Large intestine (tissue), 3 donors: ENCODE measurements around the gene RAB6D. TPM values are rescaled to one million over a fixed set of nuclear protein-coding genes. Genes with fewer than 3 reads are reported as not detected.
"Not testable (repeated sequence)": the region's sequence is repeated elsewhere in the genome, so short reads cannot be mapped to it uniquely, and the experiment has no call there.

ENCODE experiments used
- DNase-seq, 2 donors: peaks; one replicate each; pipeline versions ENCODE4 v3.0.0 to v3.0.0-alpha.2; 2013
- H3K27ac ChIP-seq: one replicate; pipeline ENCODE4 v1.5.1; 2013; ENCODE audit warnings: low read length
- H3K27me3 ChIP-seq: 2 replicates; pipeline ENCODE4 v1.6.1; 2013; ENCODE audit warnings: low read length; ENCODE audit not compliant: control insufficient read depth, insufficient read depth
- H3K36me3 ChIP-seq: 2 replicates; pipeline ENCODE4 v1.6.1; 2013; ENCODE audit warnings: low read length; ENCODE audit not compliant: control insufficient read depth, insufficient read depth
- H3K4me1 ChIP-seq: one replicate; pipeline ENCODE4 v1.6.1; 2013; ENCODE audit warnings: low read length; ENCODE audit not compliant: control insufficient read depth, insufficient read depth
- H3K4me3 ChIP-seq: one replicate; pipeline ENCODE4 v1.5.1; 2013; ENCODE audit warnings: low read length
- H3K9me3 ChIP-seq: one replicate; pipeline ENCODE4 v1.6.1; 2013; ENCODE audit warnings: mild to moderate bottlenecking, low read depth, low read length, moderate library complexity; ENCODE audit not compliant: control insufficient read depth
- WGBS: methylation state at CpG from one replicate; pipeline ENCODE4 v1.1.5; 2013; ENCODE audit warnings: low lambda C conversion rate; ENCODE audit not compliant: insufficient coverage; 5-methylcytosine and 5-hydroxymethylcytosine counted together
- polyA plus RNA-seq: library from polyadenylated mRNA; unstranded; fragments of 120-200 nt; gene quantifications from one replicate; pipeline ENCODE4 v1.2.1, GENCODE V29; 2013

RAB6D gene
- polyA plus RNA-seq, 1 donor: 0.46 TPM

- peak in 1 of 2 donors; percentile 4 for DNase-seq
- not testable (repeated sequence) for H3K36me3 ChIP-seq, H3K27me3 ChIP-seq, H3K4me3 ChIP-seq, H3K27ac ChIP-seq, H3K9me3 ChIP-seq, H3K4me1 ChIP-seq
- WGBS: no CpG with 5 or more reads among the region's 43 CpGs
These were observed 33.0 kb downstream of the RAB6D start for GRCh38 chr2:131331000-131331399.

- Histone ChIP-seq H3K9me3 (no peaks in the 10 kb centered on the region), H3K27ac (no peak overlapping the region), H3K4me1 (no peaks in the 10 kb centered on the region), H3K4me3 (no peak overlapping the region), H3K36me3 (no peaks in the 10 kb centered on the region), H3K27me3 (no peaks in the 10 kb centered on the region)
- no peak for DNase-seq
- 60% methylated on average over 1 of the region's 6 CpGs for WGBS
These were observed 41.8 kb downstream of the RAB6D start for GRCh38 chr2:131322209-131322608.

GRCh38 chr2:131321344-131321743 is 42.6 kb downstream of the RAB6D start:
- H3K27me3 ChIP-seq, H3K9me3 ChIP-seq, H3K27ac ChIP-seq, DNase-seq, H3K4me3 ChIP-seq, H3K36me3 ChIP-seq, H3K4me1 ChIP-seq: not testable (repeated sequence)
- no CpG with 5 or more reads among the region's 1 CpG for WGBS

- not testable (repeated sequence) for H3K27ac ChIP-seq, H3K4me3 ChIP-seq, H3K27me3 ChIP-seq, H3K4me1 ChIP-seq, DNase-seq, H3K36me3 ChIP-seq, H3K9me3 ChIP-seq
- no CpG with 5 or more reads among the region's 2 CpGs for WGBS
These were observed 53.0 kb downstream of the RAB6D start for GRCh38 chr2:131311001-131311400.

Other genes with a start within 250 kb of the RAB6D start
- gene POTEE, start 154.6 kb downstream of the RAB6D start, polyA plus RNA-seq: 0.03 TPM
- gene TUBA3D, start 112.0 kb upstream of the RAB6D start, polyA plus RNA-seq: 0.99 TPM
- gene MZT2A, start 128.2 kb upstream of the RAB6D start, polyA plus RNA-seq: 70.5 TPM
- 3.6 TPM for gene CCDC74A, start 163.7 kb upstream of the RAB6D start, polyA plus RNA-seq